Suppressor macrophage treated with lipopolysaccharide for 1 hour (primary cell): ENCODE data around the gene MYL10.
A peak's percentile ranks its signal among the peaks of the same experiment; 100 is the strongest.

Experiments
- DNase-seq, 3 donors: peaks; one replicate each; pipeline ENCODE4 v3.0.0-alpha.2; 2020 to 2022

The MYL10 gene

GRCh38 chr7:101629171-101629570 is at the start of gene MYL10:
MYL10 (minus strand) TSS chr7:101629296; CDS start chr7:101629118, 178 bp downstream.
- no peak for DNase-seq

DNA sequence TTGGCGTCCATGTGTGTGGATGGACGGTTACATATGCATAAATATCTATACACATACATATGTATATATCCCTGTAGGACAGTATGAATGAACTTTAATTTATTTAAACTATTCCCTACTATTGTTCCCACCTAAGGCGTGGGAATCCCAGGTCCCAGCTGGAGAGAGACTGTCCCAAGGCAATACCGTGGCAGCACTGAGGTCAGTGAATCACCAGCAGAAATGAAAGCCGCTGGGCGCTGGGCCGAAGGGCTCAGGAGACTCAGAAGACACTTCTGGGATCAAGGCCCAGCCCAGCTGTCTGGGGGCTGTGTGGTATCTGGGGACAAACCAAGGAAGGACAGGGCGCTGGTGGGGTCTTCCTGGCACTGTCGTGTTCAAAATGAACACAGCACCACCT is 49.6 kb upstream of the MYL10 start:
- DNase-seq: no peak

GRCh38 chr7:101677797-101678479 is 48.8 kb upstream of the MYL10 start:
- DNase-seq: peak; percentile 64 to 73 (median 70)

- DNase-seq: no peak
These were observed 48.3 kb upstream of the MYL10 start for GRCh38 chr7:101677391-101677790.

DNA sequence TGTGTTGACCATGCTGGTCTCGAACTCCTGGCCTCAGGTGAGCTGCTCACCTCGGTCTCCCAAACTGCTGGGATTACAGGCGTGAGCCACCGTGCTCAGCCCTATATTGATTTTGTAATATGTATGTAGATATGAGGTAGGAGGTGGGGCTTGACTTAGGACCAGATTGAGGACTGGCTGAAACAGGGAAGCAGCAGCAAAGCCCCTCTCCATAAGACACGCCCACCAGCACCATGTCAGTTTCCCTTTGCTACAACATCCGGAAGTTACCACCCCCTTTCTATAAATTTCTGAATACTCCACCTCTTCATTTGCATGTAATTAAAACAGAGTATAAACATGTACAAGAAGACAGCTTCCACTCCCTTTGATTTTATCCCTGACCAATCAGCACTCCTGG is 47.9 kb upstream of the MYL10 start:
- DNase-seq: no peak

GRCh38 chr7:101676062-101676598 is 47.0 kb upstream of the MYL10 start:
- no peak for DNase-seq

DNA sequence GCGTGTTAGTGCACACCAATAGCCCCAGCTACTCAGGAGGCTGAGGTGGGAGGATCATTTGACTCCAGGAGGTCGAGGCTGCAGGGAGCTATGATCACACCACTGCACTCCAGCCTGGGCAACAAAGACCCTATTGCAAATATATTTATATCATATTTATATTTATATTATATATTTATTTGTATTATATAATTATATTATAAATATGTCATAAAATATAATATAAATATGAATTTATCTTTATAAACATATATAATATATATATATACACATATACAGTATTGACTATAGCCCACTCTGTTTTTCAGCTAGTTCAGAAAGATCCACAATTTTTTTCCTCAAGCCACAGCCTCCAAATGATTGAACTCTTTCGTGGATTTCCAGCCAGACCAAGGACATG is 45.3 kb upstream of the MYL10 start:
- DNase-seq: no peak

DNA sequence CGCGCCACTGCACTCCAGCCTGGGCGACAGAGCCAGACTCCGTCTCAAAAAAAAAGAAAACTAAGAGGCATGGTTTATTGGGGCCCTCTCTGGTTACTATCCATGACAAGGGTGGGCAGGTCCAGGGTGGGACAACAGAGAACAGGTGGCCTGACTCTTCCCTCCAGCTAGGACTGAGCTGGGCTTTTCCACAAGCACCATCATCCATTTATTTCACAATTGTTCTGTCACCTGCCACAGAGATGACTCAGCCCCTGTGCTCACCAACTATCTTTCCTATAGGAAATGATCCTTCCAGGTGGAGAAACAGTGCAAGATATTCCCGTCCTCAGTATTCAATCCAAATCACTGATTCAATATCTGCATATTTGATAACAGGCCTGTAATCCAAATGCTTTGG is 44.9 kb upstream of the MYL10 start:
- no peak for DNase-seq

DNA sequence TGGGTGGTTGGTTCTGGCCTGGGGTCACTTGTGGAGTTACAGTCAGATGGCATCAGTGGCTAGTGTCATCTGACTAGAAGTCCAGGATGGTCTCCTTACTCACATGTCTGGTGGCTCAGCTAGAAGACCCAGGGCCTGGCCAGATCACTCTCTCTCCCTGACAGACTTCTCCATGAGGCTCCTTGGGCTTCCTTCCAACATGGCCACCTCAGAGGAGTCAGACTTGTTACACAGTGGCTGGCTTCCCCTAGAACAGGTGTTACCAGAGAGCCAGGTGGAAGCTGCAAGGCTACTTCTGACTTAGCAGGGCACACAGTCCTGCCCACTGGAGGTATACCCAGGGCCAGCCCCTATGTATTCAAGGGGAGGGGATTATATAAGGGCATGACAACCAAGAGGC is 44.2 kb upstream of the MYL10 start:
- DNase-seq: no peak

DNA sequence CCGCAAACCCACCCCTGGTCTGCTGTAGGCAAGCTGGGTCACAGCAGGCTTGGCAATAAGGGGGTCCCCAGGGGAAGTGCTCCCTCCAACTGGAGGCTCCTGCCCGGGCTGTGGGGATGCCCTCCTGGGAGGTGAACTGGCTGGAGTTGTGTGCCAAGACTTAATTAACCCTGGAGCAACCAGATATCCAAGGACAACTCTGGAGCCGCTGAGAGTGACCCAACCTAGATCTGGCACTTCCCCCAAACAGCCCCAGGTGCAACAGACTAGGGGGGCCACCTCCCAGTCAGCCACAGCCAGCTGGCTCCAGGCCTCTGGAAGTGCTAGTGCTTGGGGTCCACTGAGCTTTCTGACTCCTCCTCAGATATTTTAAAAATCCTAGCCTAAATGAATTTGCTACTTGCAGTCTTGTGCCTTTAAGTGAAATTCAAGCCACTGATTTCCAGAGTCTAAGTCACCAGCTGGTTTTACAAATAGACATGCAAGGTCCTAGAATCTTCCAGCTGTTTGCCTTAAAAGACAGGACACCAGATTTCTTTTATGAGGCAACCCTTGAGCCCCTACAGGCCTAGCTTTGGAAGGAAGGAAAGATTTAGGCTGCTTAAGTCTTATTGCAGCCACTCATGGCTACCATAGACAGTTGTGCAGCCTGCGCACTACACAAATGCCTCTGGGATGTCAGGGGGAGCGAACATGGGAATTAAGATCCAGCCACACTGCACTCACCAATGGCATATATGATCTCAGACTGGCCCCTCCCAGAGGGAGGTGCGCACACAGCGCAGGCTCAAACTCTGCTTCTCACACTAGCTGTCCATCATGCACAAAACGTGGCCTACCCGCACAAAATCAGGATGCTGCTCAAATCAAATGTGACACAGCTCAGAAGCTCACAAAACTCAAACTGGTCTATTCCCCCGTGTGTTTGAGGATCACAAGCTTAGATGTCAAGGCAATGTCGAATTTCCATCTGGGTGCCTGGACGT is 42.6 kb upstream of the MYL10 start:
- no peak for DNase-seq

DNA sequence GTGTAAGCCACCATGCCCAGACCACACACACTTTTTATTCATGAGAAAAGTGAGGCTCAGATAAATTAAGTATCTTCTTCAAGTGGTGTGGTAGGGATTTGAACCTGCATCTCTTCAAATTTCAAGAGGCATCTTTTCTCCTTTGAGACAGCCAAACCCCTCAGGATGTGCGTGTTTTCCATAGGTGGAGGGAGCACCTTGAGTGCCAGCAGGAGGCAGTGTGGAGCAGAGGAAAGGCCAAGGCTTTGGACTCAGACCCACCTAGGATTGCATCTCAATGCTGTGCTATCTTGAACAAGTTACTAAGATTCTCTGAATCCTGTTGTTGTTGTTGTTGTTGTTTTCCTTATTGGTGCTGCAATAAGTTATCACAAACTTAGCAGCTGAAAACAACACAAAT is 40.2 kb upstream of the MYL10 start:
- DNase-seq: peak in 2 of 3 donors; percentile 25 to 48

- DNase-seq: no peak
These were observed 39.6 kb upstream of the MYL10 start for GRCh38 chr7:101668726-101669125.

DNA sequence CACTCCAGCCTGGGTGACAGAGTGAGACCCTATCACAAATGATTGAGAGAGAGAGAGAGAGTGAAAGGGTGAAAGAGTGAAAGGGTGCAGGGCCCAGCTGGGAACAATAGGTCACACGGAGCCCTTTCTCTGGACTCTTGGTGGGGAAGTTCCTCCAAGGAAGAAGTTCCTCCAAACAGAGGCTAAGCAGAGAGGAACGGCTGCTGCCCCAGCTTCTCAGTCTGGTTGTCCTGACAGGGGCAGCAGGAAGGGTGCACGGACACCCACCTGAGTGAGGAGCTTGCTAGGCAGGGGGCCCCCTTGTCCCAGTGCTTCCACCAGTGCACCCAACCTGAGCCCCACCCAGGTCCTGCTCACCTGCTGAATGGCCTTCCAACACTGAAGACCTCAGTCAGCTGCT is 38.8 kb upstream of the MYL10 start:
- peak; percentile 48 to 54 (median 49) for DNase-seq

DNA sequence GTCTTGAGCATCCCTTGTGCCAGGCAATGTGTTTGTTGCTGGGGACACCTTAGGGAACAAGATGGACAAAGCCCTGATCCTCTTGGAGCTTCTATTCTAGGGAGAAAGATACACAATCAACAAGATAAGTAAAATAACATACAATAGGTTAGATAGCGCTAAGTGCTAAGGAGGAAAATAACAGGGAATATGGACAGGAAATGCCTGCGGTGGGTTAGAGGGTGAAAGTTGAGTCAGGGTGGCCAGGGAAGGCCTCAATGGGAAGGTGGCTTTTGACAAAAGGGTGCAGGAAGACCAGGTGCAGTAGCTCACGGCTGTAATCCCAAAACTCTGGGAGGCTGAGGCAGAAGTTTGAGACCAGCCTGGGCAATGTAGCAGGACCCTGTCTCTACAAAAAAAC is 38.3 kb upstream of the MYL10 start:
- no peak for DNase-seq

GRCh38 chr7:101666741-101667140 is 37.6 kb upstream of the MYL10 start:
- DNase-seq: no peak

DNA sequence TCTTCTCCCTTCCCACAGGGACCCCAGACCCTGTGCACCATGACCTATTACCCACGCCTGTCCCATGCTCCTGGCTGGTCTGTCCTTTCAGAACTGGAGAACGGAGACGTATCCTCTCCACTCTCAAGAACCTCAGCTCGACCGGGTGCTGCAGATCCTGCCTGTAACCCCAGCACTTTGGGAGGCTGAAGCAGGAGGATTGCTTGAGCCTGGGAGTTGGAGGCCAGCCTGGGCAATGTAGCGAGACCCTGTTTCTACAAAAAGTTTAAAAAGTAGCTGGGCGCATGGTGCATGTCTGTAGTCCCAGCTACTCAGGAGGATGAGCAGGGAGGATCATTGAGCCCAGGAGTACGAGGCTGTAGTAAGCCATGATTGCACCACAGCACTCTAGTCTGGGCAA is 37.2 kb upstream of the MYL10 start:
- DNase-seq: no peak

DNA sequence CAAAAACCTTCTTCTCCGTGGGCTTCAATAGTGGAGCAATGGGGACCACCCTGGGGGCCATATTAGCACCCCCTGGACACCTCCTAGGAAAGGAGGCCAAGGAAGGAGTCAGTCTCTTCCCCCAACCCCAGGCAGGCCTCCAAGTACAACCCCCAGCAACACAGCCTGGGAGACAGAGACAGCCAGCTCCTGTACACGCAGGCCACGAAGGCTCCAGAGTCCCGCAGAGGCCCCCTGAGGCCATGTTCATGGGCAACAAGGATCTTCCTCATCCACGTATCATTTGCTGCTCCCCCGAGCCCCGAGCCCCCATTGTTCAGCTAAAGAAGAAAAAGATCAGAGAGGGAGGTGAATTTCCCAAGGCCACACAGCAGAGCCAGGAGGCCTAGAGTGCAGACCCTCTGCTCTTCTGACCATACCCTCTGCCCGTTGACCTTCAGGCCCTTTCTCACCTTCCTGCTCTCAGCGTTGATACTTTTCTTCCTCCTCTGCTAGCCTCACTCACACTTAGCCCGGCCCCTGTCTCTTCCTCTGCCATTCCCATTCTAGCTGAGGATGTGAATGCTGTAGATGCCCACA is 35.9 kb upstream of the MYL10 start:
- DNase-seq: no peak

DNA sequence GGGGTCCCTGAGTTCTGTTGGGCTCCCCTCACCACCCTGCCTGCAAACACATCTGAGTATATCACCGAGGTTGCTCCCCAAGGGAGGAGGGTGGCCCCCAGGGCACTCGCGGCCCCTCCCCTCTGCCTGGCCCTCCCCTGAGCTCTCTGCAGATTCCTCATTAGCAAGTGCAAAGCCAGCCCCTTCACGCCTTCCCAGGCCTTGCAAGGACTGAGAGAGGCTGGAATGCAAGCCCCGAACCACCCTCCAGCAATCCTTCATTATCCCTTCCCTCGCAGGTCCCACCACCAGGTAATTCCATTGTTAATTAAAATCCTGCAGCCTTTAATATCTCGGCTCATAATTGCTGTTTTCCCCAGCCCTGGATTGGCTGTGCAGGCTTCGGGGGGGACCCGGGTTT is 35.3 kb upstream of the MYL10 start:
- no peak for DNase-seq

GRCh38 chr7:101663747-101664146 is 34.7 kb upstream of the MYL10 start:
- DNase-seq: no peak

GRCh38 chr7:101662447-101662998 is 33.4 kb upstream of the MYL10 start:
- no peak for DNase-seq

DNA sequence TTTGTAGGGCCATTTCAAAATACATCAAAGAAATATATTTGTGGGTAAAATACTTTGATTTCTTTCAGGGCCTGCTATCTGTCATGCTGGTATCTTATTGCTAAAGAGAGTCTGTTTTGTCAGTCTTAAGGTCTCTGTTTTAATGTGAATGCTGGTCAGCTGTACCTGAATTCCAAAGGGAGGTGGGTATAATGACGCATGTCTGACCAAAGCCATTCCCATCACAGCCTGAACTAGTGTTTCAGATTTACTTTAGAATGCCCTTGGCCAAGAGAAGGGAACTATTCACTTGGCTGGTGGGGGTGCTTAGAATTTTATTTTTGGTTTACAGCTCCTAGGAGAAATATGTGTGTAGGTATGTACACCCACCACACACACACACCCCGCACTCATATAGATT is 30.6 kb upstream of the MYL10 start:
- DNase-seq: no peak

GRCh38 chr7:101657171-101657570 is 28.1 kb upstream of the MYL10 start:
- no peak for DNase-seq

GRCh38 chr7:101651112-101651511 is 22.0 kb upstream of the MYL10 start:
- DNase-seq: no peak
